Stimulated activated CD8-positive, alpha-beta memory T cell treated with anti-CD3 and anti-CD28 coated beads, Interleukin-4, amount 100 ng/mL, for 4 hours (primary cell): ENCODE data around the gene CLMN.
"Not testable (repeated sequence)": the region's sequence is repeated elsewhere in the genome, so short reads cannot be mapped to it uniquely, and the experiment has no call there.

Source experiments
- DNase-seq, 2 donors: peaks; one replicate each; pipeline ENCODE4 v3.0.0-alpha.2; 2020; ENCODE audit warnings: low read depth in 2 of 2, low spot score in 1 of 2

The CLMN gene

DNA sequence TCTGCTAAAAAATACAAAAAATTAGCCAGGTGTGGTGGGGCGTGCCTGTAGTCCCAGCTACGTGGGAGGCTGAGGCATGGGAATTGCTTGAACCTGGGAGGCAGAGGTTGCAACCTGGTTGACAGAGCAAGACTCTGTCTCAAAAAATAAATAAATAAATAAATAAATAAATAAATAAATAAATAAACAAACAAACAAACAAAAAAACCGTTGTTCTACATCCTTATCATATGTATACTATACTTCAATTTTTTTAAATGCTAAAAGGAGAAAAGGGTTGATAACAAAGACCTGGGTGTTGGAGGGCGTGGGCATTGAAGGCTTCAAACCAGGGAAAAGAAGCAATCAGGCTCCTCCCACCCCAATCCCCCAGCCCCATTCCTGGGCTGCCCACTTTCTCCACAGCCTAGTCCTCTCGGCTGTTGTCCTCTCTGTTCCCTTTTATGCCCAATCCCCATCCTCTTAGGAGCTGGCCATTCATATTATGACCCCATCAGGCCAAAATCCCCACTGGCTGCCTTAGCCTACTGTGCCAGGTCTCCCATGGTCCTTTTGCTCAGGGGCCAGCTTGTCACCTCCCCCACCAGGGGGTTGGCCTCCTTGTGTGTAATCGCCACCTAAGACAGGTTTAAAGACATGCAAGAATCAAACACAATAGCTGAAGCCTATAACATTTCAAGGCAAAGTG is 30.2 kb downstream of the CLMN start:
- no peak for DNase-seq

DNA sequence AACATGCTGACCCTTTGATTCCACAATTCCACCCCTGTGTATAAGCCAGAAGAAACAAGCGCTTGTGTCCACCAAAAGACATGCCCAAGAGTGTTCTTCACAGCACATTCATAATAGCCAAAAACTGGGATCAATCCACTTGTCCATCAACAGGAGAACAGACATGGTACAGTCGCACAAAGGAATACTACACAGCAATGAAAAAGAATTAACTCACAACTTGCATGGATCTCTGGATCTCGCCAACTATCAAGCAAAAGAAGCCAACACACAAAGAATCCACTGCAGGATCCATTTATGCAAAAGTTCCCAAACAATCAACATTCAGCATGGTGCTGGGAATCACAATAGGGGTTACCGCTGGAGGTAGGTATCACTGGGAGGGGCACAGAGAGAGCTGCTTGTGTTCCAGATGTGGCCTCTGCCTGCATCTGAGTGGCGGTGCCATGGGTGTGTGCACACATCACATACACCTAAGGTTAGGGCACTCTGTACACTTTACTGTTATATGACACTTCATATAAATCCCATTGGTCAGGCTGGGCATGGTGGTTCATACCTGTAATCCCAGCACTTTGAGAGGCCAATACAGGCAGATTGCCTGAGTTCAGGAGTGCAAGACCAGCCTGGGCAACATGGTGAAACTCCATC is 30.9 kb downstream of the CLMN start:
- DNase-seq = no peak

DNA sequence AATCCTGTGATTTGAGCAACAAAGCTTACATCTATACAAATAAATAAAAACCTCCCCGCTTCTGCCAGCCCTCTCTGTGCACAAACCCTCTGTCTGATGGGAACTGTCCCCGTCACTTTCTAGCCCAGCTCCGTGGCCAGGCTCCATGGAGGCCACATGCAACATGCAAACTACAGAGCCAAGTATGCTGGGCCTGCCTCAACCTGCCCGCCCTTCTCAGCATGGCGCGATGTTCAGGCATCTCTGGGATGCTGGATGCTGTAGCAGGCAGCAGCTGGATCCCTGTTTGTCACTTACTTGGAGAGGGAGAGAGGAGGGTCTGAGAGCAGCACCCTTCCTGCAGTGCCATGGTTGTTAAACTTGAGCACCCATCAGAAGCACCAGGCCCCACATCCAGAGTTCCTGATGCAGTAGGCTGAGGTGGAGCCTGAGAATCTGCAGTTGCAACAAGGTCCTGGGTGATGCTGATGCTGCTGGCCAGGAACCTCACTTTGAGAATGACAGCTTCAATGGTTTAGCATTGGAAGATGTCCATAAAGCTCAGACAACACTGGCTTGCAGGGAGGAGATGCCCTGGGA is 32.4 kb downstream of the CLMN start:
- DNase-seq = no peak

DNA sequence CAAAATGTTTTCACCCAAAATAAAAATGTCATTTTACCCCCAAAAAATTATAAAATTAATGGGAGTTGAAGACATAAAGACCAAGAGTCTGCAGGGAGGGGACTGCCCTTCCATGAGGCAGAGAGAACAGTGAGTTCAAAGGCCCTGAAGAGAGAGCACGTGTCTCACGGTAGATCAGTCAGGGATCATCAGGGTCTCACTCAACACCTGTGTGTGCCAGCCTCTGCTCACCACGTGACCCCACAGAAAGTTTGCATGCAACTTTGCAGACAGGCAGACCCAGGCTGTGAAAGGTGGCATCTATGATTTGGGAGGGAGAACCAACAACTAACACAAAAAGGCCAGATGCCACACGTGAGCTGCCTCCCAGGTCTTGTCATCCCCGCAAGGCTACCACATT is 33.1 kb downstream of the CLMN start:
- DNase-seq = no peak

DNA sequence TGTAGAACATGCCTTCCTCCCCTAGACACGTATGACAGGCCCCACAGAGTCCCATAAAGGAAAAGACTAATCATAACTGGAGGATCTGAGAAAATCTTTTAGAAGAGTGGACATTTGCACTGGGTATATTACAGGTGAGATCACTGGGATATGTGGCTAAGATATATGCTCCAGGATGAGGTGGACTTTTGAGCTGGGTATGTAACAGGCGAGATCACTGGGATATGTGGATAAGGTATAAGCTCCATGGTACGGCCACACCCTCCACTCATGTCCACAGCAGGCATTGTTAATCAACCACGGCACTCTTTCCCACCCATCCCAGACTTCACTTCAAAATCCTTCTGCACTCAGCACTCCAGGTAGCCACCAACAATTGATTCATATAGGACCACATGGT is 34.1 kb downstream of the CLMN start:
- DNase-seq = no peak

DNA sequence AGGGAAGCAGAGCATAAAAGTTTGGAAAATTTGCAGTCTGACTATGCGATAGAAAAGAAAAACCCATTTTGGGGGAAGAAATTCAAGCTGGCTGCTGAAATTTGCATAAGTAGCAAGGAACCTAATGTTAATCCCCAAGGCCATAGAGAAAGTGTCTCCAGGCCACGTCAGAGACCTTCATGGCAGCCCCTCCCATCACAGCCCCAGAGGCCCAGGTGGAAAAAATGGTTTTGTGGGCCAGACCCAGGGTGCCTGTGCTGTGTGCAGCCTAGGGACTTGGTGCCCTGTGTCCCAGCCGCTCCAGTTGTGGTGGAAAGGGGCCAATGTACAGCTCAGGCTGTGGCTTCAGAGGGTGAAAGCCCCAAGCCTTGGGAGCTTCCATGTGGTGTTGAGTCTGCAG is 35.9 kb downstream of the CLMN start:
- not testable (repeated sequence) for DNase-seq

DNA sequence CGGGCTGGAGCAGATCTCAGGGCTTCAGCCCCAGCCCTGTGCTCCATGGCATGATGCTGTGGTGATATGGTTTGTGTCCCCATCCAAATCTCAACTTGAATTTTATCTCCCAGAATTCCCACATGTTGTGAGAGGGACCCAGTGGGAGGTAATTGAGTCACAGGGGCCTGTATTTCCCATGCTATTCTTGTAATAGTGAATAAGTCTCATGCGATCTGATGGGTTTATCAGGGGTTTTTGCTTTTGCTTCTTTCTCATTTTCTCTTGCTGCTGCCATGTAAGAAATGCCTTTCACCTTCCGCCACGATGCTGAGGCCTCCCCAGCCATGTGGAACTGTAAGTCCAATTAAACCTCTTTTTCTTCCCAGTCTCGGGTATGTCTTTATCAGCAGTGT is 36.7 kb downstream of the CLMN start:
- not testable (repeated sequence) for DNase-seq

DNA sequence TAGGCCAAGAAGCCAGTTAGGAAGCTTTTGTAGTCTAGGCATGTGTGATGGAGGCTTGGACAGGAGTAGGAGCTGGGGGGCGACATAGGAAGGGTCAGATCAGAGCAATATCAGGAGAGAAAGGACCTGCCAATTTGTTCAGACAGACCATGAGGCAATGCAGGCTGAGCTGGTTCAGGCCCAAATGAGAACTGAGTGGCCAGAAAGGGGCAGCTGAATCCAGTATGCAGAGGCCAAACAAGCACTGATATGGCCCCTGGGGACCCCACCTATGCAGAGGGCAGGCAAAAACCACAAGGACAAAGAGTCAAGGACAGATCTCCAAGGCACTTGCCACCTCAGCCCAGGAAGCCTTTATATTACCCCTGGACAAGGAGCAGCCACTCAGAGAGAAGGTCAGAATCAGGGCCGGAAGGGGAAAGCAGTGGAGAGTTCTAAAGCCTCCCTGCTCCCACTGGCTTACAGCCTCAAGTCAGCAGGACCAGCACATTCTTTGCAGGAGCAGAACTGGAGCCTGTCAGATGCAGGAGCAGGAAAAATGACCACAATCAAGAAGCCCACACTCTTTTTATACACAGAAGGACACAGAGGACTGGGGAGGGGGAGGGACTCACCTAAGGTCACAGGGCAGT is 37.2 kb downstream of the CLMN start:
- DNase-seq = no peak

DNA sequence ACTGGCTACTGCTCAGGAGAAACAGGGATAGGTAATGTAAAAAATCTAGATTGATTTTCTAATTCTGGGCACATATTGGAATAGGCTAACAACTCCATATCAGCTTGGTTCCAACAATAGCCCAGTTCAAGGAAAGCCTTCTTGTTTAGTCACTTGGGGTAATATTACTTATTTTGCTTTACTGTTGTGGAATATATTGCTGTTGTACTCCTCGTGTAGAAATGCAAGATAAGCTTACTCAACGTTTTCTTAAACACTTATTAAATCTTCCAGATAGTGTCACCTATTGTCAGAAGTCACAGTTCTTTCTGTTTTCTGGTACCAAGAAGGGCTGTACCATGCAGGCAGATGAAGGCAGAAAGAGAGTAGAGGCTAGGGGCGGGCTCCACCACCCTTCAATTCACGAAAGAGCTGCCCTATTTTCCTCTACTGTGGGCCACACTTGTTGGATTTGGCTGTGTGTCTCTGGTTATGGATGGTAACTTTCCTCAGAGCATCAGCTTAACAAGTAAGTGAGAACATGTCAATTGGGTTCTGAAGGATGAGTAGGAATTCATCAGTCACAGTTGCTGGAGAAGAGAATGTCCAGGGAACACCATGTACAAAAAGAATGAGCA is 38.0 kb downstream of the CLMN start:
- DNase-seq = no peak

DNA sequence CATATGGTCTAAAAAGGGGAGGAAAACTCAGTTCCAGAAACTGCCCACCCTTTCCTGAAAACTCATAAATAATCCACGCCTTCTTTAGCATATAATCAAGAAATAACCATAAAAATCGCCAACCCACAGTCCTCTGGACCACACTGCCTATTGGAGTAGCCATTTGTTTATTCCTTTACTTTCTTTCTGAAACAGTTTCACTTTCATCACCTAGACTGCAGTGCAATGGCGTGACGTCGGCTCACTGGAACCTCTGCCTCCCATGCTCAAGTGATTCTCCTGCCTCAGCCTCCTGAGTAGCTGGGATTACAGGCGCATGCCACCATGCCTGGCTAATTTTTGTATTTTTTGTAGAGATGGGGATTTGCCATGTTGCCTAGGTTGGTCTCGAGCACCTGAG is 44.2 kb downstream of the CLMN start:
- no peak for DNase-seq

DNA sequence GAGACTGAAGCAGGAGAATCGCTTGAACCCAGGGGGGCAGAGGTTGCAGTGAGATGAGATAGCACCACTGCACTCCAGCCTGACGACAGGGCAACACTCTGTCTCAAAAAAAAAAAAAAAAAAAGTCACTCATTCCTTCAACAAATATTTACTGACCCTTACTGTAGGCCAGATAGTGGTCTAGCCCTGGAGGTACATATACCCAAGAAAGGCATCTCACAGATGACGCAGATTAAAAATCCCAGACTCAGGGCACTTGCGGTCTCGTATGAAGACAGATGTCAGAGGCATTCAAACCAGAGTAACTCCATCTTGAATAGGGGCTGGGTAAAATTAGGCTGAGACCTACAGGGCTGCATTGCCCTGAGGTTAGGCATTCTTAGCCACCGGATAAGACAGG is 44.8 kb downstream of the CLMN start:
- no peak for DNase-seq

DNA sequence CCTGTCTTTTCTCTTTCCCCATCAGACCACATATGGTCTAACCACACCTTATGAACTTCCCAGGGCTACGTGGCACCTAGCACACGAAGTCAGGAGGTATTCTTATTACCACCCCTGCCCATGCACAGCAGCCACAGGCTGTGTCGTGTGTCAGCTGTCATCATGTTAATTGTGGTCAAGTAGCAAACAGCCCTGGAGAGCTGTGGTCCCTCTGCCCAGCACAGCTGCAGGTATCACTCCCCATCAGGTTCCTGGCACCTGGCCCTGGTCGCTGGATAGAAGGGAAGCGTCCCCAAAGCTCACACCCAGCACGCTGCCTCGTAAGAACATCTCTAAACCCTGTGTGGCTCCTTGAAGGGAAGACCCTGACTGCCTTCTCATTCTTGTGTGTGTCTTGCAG is 45.4 kb downstream of the CLMN start:
- DNase-seq = no peak

DNA sequence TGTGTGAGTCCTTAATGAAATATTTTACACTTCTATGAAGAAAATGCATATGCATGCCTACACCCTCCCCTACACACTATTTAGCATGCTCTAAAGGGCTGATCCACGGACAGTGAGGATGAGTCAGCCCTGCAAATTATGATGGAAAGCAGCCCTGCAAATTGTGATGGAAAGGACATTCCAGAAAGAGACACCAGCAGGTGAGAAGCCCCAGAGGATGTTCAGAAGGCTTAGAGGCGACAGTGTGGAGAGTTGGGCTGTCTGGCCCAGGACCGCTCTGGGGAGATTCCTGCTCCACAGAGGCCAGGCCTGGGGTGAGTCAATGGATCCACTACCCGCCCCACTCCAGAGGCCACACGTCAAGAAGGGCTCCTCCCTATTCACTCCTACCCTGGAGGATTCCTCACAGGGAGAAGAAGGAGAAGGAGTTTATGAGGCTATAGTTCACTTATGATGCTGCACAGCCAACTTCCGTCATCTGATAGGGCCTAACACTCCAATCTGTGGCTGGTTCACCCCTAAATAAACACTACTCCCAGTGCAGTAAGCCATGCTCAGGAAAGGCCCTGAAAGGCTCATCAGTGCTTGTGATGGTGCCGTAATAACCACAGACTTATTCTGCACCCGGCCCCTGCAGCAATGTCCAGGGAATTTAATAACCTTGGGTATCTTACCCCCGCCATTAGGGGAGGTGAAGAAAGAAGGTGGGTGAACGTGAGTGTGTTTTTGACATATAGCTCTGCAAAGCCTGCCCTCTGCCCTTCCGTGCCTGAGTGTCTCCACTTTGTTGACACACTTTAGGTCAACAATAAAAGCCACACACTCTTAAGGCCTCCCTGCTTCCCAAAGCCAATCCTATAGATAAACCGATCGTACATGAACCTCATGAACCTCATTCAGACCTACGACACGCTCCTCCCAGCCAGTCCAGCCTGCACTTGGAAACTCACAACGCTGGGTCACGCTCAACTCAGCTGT is 46.4 kb downstream of the CLMN start:
- no peak for DNase-seq

DNA sequence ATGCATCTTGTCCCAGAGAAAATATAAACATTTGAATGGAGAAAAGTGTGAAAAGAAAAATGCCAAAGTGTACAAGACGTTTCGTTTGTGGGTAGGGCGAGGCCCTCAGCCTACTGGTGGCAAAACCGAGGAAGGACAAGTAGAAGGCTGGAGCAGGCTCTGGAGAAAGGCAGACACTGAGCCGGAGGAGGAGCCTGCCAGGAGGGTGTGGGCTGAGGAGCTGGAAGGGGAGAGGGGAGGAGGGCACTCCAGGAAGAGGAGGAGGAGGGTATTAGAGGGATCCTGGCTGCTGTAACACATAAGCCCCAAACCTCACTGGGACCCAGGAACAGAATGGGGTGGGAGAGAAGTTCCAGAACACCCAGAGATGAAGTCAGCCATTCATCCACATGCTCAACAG is 47.7 kb downstream of the CLMN start:
- DNase-seq = no peak

DNA sequence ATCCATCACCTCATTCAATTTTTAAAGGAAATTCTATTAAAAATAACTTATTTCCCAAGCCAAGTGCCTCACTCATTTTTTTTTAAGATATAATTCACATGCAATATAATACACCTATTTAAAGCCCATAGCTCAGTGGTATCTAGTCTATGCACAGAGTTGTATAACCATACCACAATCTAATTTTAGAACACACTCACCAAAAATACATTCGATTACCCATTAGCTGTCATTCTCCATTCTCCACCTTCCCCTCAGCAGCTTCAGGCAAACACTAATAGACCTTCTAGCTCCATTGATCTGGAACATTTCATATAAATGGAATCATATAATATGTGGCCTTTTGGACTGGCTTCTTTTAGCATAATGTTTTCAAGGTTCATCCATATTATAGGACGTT is 49.5 kb downstream of the CLMN start:
- no peak for DNase-seq

DNA sequence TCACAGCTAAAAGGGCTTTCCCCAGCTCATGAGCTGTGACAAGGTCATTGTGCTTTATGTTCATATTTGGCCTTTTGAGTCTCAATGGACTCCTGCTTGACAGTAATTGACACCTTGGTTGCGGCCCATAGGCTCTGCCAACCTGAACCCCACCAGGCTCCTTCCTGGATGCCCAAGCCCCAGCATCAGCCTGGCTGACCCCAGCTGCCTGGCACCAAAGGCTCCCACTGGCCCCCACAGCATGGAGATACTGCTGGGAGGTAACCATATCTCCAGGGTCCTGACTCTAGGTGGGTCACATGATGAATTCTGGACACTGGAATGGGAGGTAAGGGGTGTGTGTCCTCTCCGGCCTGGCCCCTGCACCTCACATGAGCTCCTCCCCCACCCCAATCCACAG is 50.2 kb downstream of the CLMN start:
- DNase-seq = no peak

DNA sequence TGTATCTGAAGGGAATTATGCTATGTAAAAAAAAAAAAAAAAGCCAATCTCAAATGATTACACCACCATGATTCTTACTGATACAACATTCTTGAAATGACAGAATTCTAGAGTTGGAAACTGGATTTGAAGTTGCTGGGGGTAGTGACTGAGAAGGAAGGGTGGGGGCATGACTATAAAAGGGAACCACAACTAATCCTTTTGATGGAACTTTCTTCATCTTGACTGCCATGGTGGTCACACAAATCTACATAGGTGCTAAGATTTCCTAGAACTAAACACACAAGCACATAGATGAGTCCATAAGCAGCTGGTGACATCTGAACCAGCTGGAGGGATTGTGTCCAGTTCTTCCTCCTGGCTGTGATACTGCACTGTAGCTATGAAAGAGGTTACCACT is 51.4 kb downstream of the CLMN start:
- no peak for DNase-seq

DNA sequence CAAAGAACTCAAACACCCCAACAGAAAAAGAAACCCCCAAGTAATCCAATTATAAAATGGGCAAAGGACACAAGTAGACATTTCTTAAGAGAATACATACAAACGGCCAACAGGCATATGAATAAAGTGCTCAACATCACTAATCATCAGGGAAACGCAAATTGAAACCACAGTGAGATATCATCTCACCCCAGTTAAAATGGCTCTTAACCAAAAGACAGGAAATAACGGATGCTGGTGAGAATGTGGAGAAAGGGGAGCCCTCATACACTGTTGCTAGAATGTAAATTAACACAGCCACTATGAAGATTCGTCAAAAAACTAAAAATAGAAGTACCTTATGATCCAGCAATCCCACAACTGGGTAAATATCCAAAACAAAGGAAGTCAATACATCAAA is 52.4 kb downstream of the CLMN start:
- DNase-seq = no peak

DNA sequence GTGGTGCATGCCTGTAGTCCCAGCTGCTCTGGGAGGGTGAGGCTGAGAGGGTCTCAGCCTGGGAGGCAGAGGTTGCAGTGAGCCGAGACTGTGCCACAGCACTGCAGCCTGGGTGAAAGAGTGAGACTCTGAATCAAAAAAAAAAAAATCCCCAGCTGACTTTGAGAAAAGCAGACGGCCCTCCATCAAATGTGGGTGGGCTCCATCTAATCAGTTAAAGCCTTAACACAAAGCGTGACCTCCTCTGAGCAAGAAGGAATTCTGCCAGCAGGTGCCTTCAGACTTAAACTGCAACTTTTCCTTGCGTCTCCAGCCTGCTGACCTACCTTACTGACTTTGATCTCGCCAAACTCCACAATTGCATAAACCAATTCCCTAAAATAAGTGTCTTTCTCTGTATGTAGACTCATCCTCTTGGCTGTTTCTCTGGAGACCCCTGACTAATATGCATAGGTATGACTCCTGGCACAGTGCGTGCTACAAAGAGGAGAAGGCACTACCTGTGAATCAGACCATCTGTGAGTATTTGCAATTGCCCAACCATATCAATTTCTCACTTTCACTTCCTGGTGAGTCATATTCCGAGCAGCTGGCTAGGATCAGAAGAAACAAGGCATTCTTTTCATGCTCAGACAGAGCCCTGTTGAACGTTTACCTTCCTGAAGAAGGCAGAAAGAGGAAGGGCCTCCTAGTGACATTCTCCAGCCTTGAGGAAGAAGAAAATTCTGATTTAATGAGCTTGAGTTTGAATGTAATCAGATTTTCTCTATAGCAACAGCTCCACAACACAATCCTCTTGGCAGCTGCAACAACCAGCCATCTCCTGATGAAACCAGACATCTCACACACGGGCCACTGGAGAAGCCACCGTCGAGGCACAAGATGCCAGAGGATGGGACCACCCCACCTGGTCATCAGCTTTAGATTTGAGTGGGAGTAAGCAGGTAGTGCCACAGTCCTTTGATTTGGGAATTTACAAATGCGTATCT is 54.3 kb downstream of the CLMN start:
- DNase-seq = no peak
